GM23338 (cell line): ENCODE data around the gene SPEM3. TPM values are rescaled to one million over a fixed set of nuclear protein-coding genes. Genes with fewer than 3 reads are reported as not detected.

Experiments used
- ATAC-seq: fragments of 200-7000 bp; cut with Tn5 transposase; 3 replicates; pipeline ENCODE4 v1.9.1; 2020
- DNase-seq: peaks from one replicate; pipeline ENCODE4 v3.0.0-alpha.2; 2015; ENCODE audit warnings: low spot score
- H2AFZ ChIP-seq: fragments of 200-600 bp; sonication (generic); 2 replicates; pipeline ENCODE4 v1.8.0; 2016; ENCODE audit warnings: antibody characterized with exemption, mild to moderate bottlenecking, moderate library complexity
- H3F3A ChIP-seq: fragments of 200-600 bp; sonication (generic); replicated peaks from 2 replicates; pipeline ENCODE4 v1.8.0; 2017; ENCODE audit warnings: antibody characterized with exemption, mixed run types, low read depth
- H3K27ac ChIP-seq: fragments of 200-600 bp; sonication (generic); 2 replicates; pipeline ENCODE4 v1.6.1; 2016; ENCODE audit warnings: low read depth
- H3K27me3 ChIP-seq: fragments of 200-600 bp; sonication (generic); 2 replicates; pipeline ENCODE4 v1.8.0; 2016; ENCODE audit warnings: mild to moderate bottlenecking, mixed run types, moderate library complexity; ENCODE audit not compliant: insufficient read depth
- H3K36me3 ChIP-seq: fragments of 200-600 bp; sonication (generic); 2 replicates; pipeline ENCODE4 v1.8.0; 2016; ENCODE audit warnings: mild to moderate bottlenecking; ENCODE audit not compliant: insufficient read depth
- H3K4me1 ChIP-seq: fragments of 200-600 bp; sonication (generic); 2 replicates; pipeline ENCODE4 v1.8.0; 2016; ENCODE audit warnings: mild to moderate bottlenecking, moderate library complexity; ENCODE audit not compliant: insufficient read depth
- H3K4me2 ChIP-seq: fragments of 200-600 bp; sonication (generic); 2 replicates; pipeline ENCODE4 v1.7.1; 2017; ENCODE audit warnings: mixed run types
- H3K4me3 ChIP-seq: fragments of 200-600 bp; sonication (generic); 2 replicates; pipeline ENCODE4 v1.6.1; 2016; ENCODE audit warnings: mixed run types
- H3K79me2 ChIP-seq: fragments of 200-600 bp; sonication (generic); replicated peaks from 2 replicates; pipeline ENCODE4 v1.8.0; 2017; ENCODE audit warnings: mild to moderate bottlenecking; ENCODE audit not compliant: insufficient read depth
- H3K9me2 ChIP-seq: fragments of 200-600 bp; sonication (generic); 2 replicates; pipeline ENCODE4 v1.8.0; 2017; ENCODE audit not compliant: insufficient read depth
- H4K20me1 ChIP-seq: fragments of 200-600 bp; sonication (generic); replicated peaks from 2 replicates; pipeline ENCODE4 v1.8.0; 2017; ENCODE audit warnings: mild to moderate bottlenecking; ENCODE audit not compliant: insufficient read depth
- H3K27ac Mint-ChIP-seq: 2 replicates; pipeline ENCODE4 v1.8.0; 2020; ENCODE audit warnings: inconsistent platforms, mild to moderate bottlenecking, moderate library complexity, mixed read lengths
- H3K27me3 Mint-ChIP-seq: 3 replicates; pipeline ENCODE4 v1.8.0; 2022; ENCODE audit warnings: low read depth, mild to moderate bottlenecking, moderate library complexity, mixed read lengths, inconsistent platforms; ENCODE audit not compliant: insufficient read depth, poor library complexity
- H3K36me3 Mint-ChIP-seq: 3 replicates; pipeline ENCODE4 v1.8.0; 2021; ENCODE audit warnings: low read depth, mild to moderate bottlenecking, inconsistent platforms, moderate library complexity, mixed read lengths
- H3K4me1 Mint-ChIP-seq: 3 replicates; pipeline ENCODE4 v1.8.0; 2020; ENCODE audit warnings: mild to moderate bottlenecking, inconsistent platforms, mixed read lengths
- H3K4me3 Mint-ChIP-seq: 3 replicates; pipeline ENCODE4 v1.8.0; 2021; ENCODE audit warnings: moderate library complexity, mild to moderate bottlenecking, inconsistent platforms, mixed read lengths
- H3K9me3 Mint-ChIP-seq: 3 replicates; pipeline ENCODE4 v1.8.0; 2020; ENCODE audit warnings: moderate library complexity, mild to moderate bottlenecking, inconsistent platforms, mixed read lengths
- CREB1 ChIP-seq: fragments of 250-450 bp; sonication (Bioruptor Pico); IDR thresholded peaks from 2 replicates; pipeline ENCODE4 v1.5.0; 2020; ENCODE audit warnings: low read depth, mild to moderate bottlenecking, moderate library complexity
- CTCF ChIP-seq, 2 experiments: fragments of 200-600 bp in 1 of 2; sonication (generic) in 1 of 2; conservative IDR thresholded peaks; 2 replicates each; pipeline versions ENCODE4 v1.5.1 to v1.6.1; 2016 to 2017; ENCODE audit warnings: antibody characterized with exemption in 2 of 2, low read depth in 2 of 2, mild to moderate bottlenecking in 2 of 2, moderate library complexity in 1 of 2
- ETS1 ChIP-seq: IDR thresholded peaks from 2 replicates; pipeline ENCODE4 v1.6.1; 2016; ENCODE audit warnings: antibody characterized with exemption
- EZH2 ChIP-seq: fragments of 200-600 bp; sonication (generic); IDR thresholded peaks from one replicate; pipeline ENCODE4 v1.8.0; 2017; ENCODE audit warnings: antibody characterized with exemption, mild to moderate bottlenecking, low read depth; ENCODE audit not compliant: unreplicated experiment
- EZH2phosphoT487 ChIP-seq: fragments of 200-600 bp; sonication (generic); IDR thresholded peaks from one replicate; pipeline ENCODE4 v1.8.1; 2018; ENCODE audit warnings: antibody characterized with exemption; ENCODE audit not compliant: unreplicated experiment
- JUNB ChIP-seq: IDR thresholded peaks from one replicate; pipeline ENCODE4 v1.6.1; 2016; ENCODE audit warnings: antibody characterized with exemption; ENCODE audit not compliant: unreplicated experiment
- NANOG ChIP-seq: IDR thresholded peaks from 2 replicates; pipeline ENCODE4 v1.6.1; 2016; ENCODE audit warnings: antibody characterized with exemption, borderline replicate concordance
- POLR2AphosphoS5 ChIP-seq: IDR thresholded peaks from 2 replicates; pipeline ENCODE4 v1.6.1; 2016; ENCODE audit warnings: antibody characterized with exemption, low read depth
- STAT1 ChIP-seq: IDR thresholded peaks from one replicate; pipeline ENCODE4 v1.6.1; 2016; ENCODE audit warnings: antibody characterized with exemption; ENCODE audit not compliant: unreplicated experiment
- ZNF114 ChIP-seq: fragments of 250-450 bp; sonication (Bioruptor Pico); IDR thresholded peaks from 2 replicates; pipeline ENCODE4 v1.5.0; 2020; ENCODE audit warnings: mild to moderate bottlenecking, moderate library complexity
- ZNF331 ChIP-seq: fragments of 250-450 bp; sonication (Bioruptor Pico); IDR thresholded peaks from 2 replicates; pipeline ENCODE4 v1.5.0; 2020; ENCODE audit warnings: low read depth, mild to moderate bottlenecking, moderate library complexity
- polyA plus RNA-seq: library from polyadenylated mRNA; unstranded; fragments of >200 nt; fragmentation: Nextera tagmentation; extraction: Ambion mirVana; gene quantifications from 2 replicates; pipeline ENCODE4 v1.2.1, GENCODE V29; 2016
- total RNA-seq: library from RNA; depleted of rRNA; stranded (reverse); fragments of >200 nt; shearing (Covaris generic); gene quantifications from 2 replicates; pipeline ENCODE4 v1.2.3, GENCODE V29; 2014
- TF ChIP-seq, protein P1 (sequence below): IDR thresholded peaks from one replicate; pipeline ENCODE4 v1.6.1; 2018; ENCODE audit warnings: antibody characterized with exemption; ENCODE audit not compliant: unreplicated experiment
- TF ChIP-seq, protein P2 (sequence below): fragments of 250-450 bp; sonication (Bioruptor Pico); IDR thresholded peaks from 2 replicates; pipeline ENCODE4 v1.5.0; 2020; ENCODE audit warnings: mild to moderate bottlenecking, moderate library complexity

The SPEM3 gene
- total and polyA plus RNA-seq, 2 experiments from 2014 or later = not detected

DNA sequence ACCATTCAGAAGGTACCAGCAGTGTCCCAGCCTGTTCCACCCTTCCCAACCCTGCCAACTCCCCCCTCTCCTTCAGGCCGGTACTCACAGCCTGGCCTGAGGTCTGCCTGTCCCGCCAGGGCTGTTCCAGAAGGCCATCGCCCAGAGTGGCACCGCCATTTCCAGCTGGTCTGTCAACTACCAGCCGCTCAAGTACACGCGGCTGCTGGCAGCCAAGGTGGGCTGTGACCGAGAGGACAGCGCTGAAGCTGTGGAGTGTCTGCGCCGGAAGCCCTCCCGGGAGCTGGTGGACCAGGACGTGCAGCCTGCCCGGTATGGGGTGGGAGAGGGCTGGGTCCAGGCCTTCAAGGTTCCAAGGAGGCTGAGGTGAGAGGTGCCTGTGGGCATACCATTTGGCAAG, 13.8 kb upstream of the SPEM3 start:
- Histone ChIP-seq H2AFZ (no peak overlapping the region), H3K9me2 (no peaks in the 10 kb centered on the region), H3K4me3 (no peak overlapping the region), H3F3A (no peaks in the 10 kb centered on the region), H4K20me1 (no peaks in the 10 kb centered on the region; the same call in 1 of the 2 replicates), H3K4me2 (no peak overlapping the region), H3K36me3 (no peaks in the 10 kb centered on the region; the same call in 1 of the 2 replicates), H3K4me1 (no peaks in the 10 kb centered on the region), H3K79me2 (no peaks in the 10 kb centered on the region), H3K27me3 (no peaks in the 10 kb centered on the region), H3K27ac (no peak overlapping the region)
- DNase-seq (no peak), ATAC-seq (no peak)
- Mint-ChIP-seq H3K9me3 (no peaks in the 10 kb centered on the region), H3K36me3 (peaks cover 28% of the 10 kb centered on the region), H3K27ac (no peak overlapping the region), H3K4me1 (peaks cover 33% of the 10 kb centered on the region), H3K27me3 (peaks cover 11% of the 10 kb centered on the region), H3K4me3 (no peak overlapping the region)
- TF ChIP-seq EZH2phosphoT487 (no peak), ETS1 (no peak), NANOG (no peak), ZNF114 (no peak), POLR2AphosphoS5 (no peak), STAT1 (no peak), CREB1 (no peak), JUNB (no peak), CTCF (conservative IDR thresholded peaks at IDR 0.05; ENCODE audit: low read depth in 2 of 2) (no peak), ZNF331 (CRISPR knock-in tag) (no peak), EZH2 (no peak)
- TF ChIP-seq, protein P1, sequence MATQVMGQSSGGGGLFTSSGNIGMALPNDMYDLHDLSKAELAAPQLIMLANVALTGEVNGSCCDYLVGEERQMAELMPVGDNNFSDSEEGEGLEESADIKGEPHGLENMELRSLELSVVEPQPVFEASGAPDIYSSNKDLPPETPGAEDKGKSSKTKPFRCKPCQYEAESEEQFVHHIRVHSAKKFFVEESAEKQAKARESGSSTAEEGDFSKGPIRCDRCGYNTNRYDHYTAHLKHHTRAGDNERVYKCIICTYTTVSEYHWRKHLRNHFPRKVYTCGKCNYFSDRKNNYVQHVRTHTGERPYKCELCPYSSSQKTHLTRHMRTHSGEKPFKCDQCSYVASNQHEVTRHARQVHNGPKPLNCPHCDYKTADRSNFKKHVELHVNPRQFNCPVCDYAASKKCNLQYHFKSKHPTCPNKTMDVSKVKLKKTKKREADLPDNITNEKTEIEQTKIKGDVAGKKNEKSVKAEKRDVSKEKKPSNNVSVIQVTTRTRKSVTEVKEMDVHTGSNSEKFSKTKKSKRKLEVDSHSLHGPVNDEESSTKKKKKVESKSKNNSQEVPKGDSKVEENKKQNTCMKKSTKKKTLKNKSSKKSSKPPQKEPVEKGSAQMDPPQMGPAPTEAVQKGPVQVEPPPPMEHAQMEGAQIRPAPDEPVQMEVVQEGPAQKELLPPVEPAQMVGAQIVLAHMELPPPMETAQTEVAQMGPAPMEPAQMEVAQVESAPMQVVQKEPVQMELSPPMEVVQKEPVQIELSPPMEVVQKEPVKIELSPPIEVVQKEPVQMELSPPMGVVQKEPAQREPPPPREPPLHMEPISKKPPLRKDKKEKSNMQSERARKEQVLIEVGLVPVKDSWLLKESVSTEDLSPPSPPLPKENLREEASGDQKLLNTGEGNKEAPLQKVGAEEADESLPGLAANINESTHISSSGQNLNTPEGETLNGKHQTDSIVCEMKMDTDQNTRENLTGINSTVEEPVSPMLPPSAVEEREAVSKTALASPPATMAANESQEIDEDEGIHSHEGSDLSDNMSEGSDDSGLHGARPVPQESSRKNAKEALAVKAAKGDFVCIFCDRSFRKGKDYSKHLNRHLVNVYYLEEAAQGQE = no peak
- TF ChIP-seq, protein P2, sequence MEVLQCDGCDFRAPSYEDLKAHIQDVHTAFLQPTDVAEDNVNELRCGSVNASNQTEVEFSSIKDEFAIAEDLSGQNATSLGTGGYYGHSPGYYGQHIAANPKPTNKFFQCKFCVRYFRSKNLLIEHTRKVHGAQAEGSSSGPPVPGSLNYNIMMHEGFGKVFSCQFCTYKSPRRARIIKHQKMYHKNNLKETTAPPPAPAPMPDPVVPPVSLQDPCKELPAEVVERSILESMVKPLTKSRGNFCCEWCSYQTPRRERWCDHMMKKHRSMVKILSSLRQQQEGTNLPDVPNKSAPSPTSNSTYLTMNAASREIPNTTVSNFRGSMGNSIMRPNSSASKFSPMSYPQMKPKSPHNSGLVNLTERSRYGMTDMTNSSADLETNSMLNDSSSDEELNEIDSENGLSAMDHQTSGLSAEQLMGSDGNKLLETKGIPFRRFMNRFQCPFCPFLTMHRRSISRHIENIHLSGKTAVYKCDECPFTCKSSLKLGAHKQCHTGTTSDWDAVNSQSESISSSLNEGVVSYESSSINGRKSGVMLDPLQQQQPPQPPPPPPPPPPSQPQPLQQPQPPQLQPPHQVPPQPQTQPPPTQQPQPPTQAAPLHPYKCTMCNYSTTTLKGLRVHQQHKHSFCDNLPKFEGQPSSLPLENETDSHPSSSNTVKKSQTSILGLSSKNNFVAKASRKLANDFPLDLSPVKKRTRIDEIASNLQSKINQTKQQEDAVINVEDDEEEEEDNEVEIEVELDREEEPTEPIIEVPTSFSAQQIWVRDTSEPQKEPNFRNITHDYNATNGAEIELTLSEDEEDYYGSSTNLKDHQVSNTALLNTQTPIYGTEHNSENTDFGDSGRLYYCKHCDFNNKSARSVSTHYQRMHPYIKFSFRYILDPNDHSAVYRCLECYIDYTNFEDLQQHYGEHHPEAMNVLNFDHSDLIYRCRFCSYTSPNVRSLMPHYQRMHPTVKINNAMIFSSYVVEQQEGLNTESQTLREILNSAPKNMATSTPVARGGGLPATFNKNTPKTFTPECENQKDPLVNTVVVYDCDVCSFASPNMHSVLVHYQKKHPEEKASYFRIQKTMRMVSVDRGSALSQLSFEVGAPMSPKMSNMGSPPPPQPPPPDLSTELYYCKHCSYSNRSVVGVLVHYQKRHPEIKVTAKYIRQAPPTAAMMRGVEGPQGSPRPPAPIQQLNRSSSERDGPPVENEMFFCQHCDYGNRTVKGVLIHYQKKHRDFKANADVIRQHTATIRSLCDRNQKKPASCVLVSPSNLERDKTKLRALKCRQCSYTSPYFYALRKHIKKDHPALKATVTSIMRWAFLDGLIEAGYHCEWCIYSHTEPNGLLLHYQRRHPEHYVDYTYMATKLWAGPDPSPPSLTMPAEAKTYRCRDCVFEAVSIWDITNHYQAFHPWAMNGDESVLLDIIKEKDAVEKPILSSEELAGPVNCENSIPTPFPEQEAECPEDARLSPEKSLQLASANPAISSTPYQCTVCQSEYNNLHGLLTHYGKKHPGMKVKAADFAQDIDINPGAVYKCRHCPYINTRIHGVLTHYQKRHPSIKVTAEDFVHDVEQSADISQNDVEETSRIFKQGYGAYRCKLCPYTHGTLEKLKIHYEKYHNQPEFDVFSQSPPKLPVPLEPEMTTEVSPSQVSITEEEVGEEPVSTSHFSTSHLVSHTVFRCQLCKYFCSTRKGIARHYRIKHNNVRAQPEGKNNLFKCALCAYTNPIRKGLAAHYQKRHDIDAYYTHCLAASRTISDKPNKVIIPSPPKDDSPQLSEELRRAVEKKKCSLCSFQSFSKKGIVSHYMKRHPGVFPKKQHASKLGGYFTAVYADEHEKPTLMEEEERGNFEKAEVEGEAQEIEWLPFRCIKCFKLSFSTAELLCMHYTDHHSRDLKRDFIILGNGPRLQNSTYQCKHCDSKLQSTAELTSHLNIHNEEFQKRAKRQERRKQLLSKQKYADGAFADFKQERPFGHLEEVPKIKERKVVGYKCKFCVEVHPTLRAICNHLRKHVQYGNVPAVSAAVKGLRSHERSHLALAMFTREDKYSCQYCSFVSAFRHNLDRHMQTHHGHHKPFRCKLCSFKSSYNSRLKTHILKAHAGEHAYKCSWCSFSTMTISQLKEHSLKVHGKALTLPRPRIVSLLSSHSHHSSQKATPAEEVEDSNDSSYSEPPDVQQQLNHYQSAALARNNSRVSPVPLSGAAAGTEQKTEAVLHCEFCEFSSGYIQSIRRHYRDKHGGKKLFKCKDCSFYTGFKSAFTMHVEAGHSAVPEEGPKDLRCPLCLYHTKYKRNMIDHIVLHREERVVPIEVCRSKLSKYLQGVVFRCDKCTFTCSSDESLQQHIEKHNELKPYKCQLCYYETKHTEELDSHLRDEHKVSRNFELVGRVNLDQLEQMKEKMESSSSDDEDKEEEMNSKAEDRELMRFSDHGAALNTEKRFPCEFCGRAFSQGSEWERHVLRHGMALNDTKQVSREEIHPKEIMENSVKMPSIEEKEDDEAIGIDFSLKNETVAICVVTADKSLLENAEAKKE (CRISPR knock-in tag) = no peak
